Stimulated activated naive CD4-positive, alpha-beta T cell treated with Interleukin-2 at 50 U/mL for 16 hours (primary cell): ENCODE data around the gene CCSAP.
A peak's percentile ranks its signal among the peaks of the same experiment; 100 is the strongest.

Source experiments
- DNase-seq: peaks from one replicate; lab custom pipeline; 2025; lab: John Stamatoyannopoulos, UW

Gene CCSAP

DNA sequence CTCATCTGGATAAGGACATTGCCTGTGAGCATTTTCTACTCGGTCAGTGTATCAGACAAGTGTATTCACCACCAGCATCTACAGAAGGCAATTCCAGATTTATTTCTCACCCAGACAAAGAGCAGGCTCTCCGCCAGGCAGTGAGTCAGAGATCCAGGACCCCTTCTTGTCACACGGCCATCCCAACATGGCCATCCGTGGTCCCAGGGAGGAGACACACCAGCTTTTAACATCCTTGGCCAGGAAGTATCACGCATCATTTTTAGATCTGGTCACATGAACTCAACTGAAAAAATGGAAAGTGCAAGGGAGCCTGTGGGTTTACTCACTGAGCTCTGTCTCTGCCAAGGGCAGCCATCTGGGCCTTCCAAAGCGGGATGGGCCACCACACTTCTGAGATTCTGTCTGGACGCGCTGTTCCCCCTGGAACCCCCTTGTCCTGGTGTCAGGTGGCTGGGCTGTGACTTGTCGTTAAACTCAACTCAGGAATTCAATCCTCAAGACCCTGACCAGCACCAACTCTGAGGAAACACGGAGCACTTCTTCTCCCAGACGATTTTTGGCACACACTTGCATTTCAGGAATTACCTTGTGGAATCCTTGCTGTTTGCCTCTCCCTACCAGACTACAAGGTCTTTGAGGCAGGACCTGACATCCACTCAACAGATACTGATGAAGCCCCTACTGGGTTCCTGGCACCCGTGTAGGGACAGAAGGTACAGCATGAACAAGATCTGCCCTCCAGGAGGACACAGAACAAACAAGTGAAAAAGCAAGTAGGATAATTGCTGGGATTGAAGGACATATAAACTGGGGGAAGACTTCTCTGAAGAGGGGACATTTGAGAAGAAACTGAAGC lies 21.6 kb upstream of the CCSAP start:
- no peak for DNase-seq

GRCh38 chr1:229363723-229364122 lies 20.9 kb upstream of the CCSAP start:
- no peak for DNase-seq

DNA sequence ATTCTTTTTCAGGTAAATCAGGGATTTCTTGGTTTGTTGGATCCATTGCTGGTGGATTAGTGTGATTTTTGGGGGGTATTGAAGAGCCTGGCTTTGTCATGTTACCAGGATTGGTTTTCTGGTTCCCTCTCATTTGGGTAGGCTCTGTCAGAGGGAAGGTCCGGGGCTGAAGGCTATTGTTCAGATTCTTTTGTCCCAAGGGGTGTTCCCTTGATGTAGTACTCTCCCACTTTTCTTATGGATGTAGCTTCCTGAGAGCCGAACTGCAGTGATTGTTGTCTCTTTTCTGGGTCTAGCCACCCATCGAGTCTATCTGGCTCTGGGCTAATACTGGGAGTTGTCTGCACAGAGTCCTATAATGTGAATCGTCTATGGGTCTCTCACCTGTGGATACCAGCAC lies 17.6 kb upstream of the CCSAP start:
- no peak for DNase-seq

GRCh38 chr1:229355661-229356060 lies 12.8 kb upstream of the CCSAP start:
- no peak for DNase-seq

DNA sequence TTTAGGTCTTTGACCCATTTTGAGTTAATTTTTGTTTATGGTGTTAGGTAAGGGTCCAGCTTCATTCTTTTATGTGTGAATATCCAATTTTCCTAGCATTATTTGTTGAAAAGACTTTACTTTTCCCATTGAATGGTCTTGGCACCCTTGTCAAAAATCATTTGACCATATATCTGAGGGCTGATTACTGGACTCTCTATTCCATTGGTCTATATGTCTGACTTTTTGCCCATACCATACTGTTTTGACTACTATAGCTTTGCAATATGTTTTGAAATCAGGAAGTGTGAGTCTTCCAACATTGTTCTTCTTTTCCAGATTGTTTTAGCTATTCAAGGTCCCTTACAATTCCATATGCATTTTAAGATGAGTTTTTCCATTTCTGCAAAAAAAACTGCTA lies 11.4 kb upstream of the CCSAP start:
- no peak for DNase-seq

GRCh38 chr1:229352975-229353374 lies 10.1 kb upstream of the CCSAP start:
- no peak for DNase-seq

DNA sequence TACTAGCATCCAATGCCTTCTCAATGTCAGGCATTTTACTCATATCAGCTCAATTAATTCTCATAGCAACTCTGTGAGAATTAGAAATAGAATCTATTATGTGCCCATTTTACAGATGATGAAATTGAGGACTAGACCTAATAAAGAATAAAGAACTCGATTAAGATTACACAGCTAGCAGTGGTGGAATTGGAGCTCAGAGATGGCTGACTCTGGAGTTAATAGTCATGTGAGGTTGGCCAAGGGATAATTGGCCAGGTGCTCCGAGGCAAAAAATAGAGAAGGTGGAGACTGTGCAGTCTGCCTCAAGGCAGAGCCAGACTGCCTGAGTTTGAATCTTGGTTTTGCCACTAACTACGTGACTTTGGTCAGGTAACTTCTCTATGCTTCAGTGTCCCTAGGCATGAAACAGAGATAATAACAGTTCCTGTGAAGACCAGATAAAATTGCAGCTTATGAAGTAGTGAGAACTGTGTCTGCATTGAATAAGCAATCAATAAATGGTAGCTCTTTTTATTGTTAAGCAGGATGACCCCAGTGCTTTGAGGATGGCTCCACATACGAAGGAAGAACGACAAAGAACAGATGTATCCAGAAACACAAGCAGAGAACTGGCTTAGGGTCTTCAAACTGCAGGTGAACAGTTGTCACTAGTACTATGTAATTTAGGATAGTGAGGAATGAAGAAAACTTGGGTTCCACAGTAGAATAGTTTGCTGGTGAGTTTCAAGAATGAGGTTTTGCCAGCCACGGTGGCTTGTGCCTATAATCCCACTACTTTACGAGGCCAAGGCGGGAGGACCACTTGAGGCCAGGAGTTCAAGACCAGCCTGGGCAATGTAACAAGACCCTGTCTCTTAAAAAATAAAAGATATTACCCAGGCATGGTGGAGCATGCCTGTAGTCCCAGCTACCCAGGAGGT lies 6.9 kb upstream of the CCSAP start:
- no peak for DNase-seq

GRCh38 chr1:229347528-229347927 lies 4.7 kb upstream of the CCSAP start:
- no peak for DNase-seq

GRCh38 chr1:229344937-229345684 lies 2.3 kb upstream of the CCSAP start:
- no peak for DNase-seq

DNA sequence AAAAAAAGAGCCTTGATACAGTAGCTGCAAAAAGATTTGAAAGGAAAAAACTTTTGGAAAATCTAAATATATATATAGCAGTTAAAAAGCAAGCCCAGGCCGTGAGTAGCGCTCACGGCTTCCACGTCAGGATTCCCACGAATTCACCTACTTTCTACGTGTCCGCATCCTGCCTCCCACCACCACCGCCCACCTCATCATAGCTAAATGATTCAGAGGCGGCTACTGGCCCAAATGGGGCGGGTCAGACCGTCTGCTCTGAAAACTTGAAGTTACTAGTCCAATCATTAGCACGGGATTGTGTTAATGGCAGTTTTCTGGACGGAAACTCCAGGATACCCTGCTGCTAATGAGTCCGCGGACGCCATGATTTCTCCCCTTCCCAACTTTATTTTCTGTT lies 1.3 kb upstream of the CCSAP start:
- peak; percentile 47 for DNase-seq

GRCh38 chr1:229341774-229342655 lies 832 bp downstream of the CCSAP start:
- DNase-seq, result peak; percentile 82

- no peak for DNase-seq
Observed at GRCh38 chr1:229340496-229340895, 2.4 kb downstream of the CCSAP start.

GRCh38 chr1:229339520-229339919 lies 3.3 kb downstream of the CCSAP start:
- DNase-seq, result peak; percentile 32

DNA sequence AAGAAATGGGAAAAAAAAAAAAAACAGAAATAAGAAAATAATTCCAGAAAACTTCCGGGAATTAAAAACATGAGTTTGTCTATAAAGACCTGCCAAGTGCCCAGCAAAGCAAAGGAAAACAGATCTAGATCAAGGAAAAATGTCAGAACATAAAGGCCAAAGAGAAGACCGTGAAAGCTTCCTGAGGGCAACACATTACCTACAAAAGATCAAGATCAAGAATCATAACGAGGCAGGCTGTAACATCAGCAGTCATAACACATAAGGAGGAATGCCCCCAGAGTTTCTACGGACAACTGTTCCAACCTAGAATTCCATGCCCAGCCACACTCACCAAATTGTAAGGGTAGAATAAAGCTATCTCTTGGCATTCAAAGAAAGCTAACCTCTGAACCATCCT lies 3.8 kb downstream of the CCSAP start:
- no peak for DNase-seq

GRCh38 chr1:229336345-229336744 lies 6.5 kb downstream of the CCSAP start:
- no peak for DNase-seq

GRCh38 chr1:229334716-229335115 lies 8.1 kb downstream of the CCSAP start:
- DNase-seq, result no peak

GRCh38 chr1:229334269-229334668 lies 8.6 kb downstream of the CCSAP start:
- no peak for DNase-seq

- DNase-seq, result no peak
Observed at GRCh38 chr1:229328598-229329362, 14.1 kb downstream of the CCSAP start.

DNA sequence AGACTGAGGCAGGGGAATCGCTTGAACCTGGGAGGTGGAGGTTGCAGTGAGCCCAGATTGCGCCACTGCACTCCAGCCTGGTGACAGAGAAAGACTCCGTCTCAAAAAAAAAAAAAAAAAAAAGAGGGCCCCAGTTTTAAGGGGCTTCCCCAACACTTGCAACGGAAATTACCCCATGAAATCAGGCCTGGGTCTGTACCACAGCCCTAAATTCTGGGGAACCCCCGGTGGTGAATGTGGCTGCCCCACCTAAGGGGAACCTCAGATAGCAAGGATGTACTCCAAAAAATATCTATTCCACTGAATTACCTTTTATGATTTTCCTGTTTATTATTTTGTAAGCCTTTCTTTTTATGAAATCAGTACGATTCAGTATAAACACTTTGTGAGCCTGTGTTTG lies 15.1 kb downstream of the CCSAP start:
- peak; percentile 5 for DNase-seq

DNA sequence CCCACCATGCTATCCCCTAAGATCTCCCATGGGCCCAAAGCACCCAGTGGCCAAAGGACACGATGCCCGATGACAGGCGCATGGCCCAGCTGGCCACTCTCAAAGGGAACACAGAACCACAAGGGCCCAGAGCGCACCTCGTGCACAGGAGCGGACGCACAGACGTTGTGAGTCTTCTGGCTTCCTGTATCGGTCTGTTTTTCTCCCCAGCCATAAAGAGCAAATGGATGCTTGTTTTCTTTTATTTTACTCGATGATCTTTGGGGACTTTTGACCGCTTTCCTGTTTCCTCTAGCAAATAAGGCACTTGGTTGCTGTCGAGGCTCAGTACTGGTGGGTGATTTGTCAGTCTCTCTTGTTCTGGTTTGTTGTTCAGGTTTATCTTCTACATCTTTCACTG lies 16.2 kb downstream of the CCSAP start:
- no peak for DNase-seq
